Endothelial cell (in vitro differentiated cells): ENCODE results near the gene SAE1. TPM values are rescaled to one million over a fixed set of nuclear protein-coding genes. Genes with fewer than 3 reads are reported as not detected.

Source experiments
- DNase-seq: peaks from one replicate; pipeline ENCODE4 v3.0.0; 2021; ENCODE audit warnings: low spot score
- H3K27ac Mint-ChIP-seq: one replicate; pipeline ENCODE4 v1.8.0; 2021; ENCODE audit warnings: mixed read lengths, inconsistent platforms; ENCODE audit not compliant: unreplicated experiment
- H3K27me3 Mint-ChIP-seq: one replicate; pipeline ENCODE4 v1.8.0; 2021; ENCODE audit warnings: mild to moderate bottlenecking, moderate library complexity, mixed read lengths, inconsistent platforms; ENCODE audit not compliant: unreplicated experiment
- H3K36me3 Mint-ChIP-seq: one replicate; pipeline ENCODE4 v1.8.0; 2021; ENCODE audit warnings: mild to moderate bottlenecking, low read depth, mixed read lengths, inconsistent platforms; ENCODE audit not compliant: unreplicated experiment
- H3K4me1 Mint-ChIP-seq: one replicate; pipeline ENCODE4 v1.8.0; 2021; ENCODE audit warnings: mild to moderate bottlenecking, mixed read lengths, inconsistent platforms; ENCODE audit not compliant: unreplicated experiment
- H3K4me3 Mint-ChIP-seq: one replicate; pipeline ENCODE4 v1.8.0; 2021; ENCODE audit warnings: mild to moderate bottlenecking, mixed read lengths, inconsistent platforms; ENCODE audit not compliant: unreplicated experiment
- H3K9me3 Mint-ChIP-seq: one replicate; pipeline ENCODE4 v1.8.0; 2021; ENCODE audit warnings: mixed read lengths, inconsistent platforms; ENCODE audit not compliant: unreplicated experiment
- CTCF ChIP-seq: fragments of 200-600 bp; sonication (generic); IDR thresholded peaks from one replicate; pipeline ENCODE4 v1.5.0; 2021; ENCODE audit warnings: antibody characterized with exemption; ENCODE audit not compliant: unreplicated experiment
- microRNA-seq: library from miRNA; unstranded; fragments of <30 nt; microRNA quantifications from one replicate; pipeline ENCODE4, GENCODE V29; 2020; ENCODE audit not compliant: unreplicated experiment
- total RNA-seq: library from RNA; stranded (reverse); fragmentation: NEBNext Ultra II Directional; extraction: Animal tissue kit (Norgen Biotek cat#: 25700); gene quantifications from one replicate; pipeline ENCODE4 v1.2.1, GENCODE V29; 2021; ENCODE audit not compliant: unreplicated experiment

The SAE1 gene
- total RNA-seq, 1 donor from 2014 or later = 134 TPM

- H3K4me3 Mint-ChIP-seq = peak overlapping the region; percentile 75
- peaks cover 24% of the 10 kb centered on the region for H3K27me3 Mint-ChIP-seq
- no peak for TF ChIP-seq CTCF
- peaks cover 19% of the 10 kb centered on the region for H3K4me1 Mint-ChIP-seq
- peaks cover 37% of the 10 kb centered on the region for H3K36me3 Mint-ChIP-seq
- no peaks in the 10 kb centered on the region for H3K9me3 Mint-ChIP-seq
- no peak overlapping the region for H3K27ac Mint-ChIP-seq
- no peak for DNase-seq
Measured at GRCh38 chr19:47258434-47258833, 127.8 kb downstream of the SAE1 start.

GRCh38 chr19:47258895-47259555, 128.4 kb downstream of the SAE1 start:
- DNase-seq = no peak
- Mint-ChIP-seq H3K36me3 (peaks cover 38% of the 10 kb centered on the region), H3K27ac (no peak overlapping the region), H3K4me3 (peak overlapping the region; percentile 75), H3K9me3 (no peaks in the 10 kb centered on the region), H3K4me1 (peaks cover 19% of the 10 kb centered on the region), H3K27me3 (peaks cover 24% of the 10 kb centered on the region)
- no peak for TF ChIP-seq CTCF

Small RNA genes lying within 50 kb of the gene (microRNA-seq; reads per million reads assigned to microRNA genes)
- gene MIR3190 (not detected), gene MIR3191 (not detected)

Other genes starting within 250 kb of the SAE1 start
- gene NPAS1, start 111.0 kb upstream of the SAE1 start, total RNA-seq = 1.0 TPM
- 46.7 TPM for gene TMEM160, start 82.2 kb upstream of the SAE1 start, total RNA-seq
- 56.7 TPM for gene ZC3H4, start 17.1 kb upstream of the SAE1 start, total RNA-seq
- gene BBC3, start 100.4 kb downstream of the SAE1 start, total RNA-seq = 18.6 TPM
- 28.0 TPM for gene CCDC9, start 125.7 kb downstream of the SAE1 start, total RNA-seq
- 4.8 TPM for gene INAFM1, start 144.1 kb downstream of the SAE1 start, total RNA-seq
- gene C5AR1, start 179.0 kb downstream of the SAE1 start, total RNA-seq = 0.56 TPM
- gene C5AR2, start 201.3 kb downstream of the SAE1 start, total RNA-seq = 0.59 TPM
- 19.4 TPM for gene DHX34, start 218.5 kb downstream of the SAE1 start, total RNA-seq